ENCODE data around the gene ARID1B. TPM values are rescaled to one million over a fixed set of nuclear protein-coding genes. Genes with fewer than 3 reads are reported as not detected.

The ARID1B gene
- total RNA-seq, 1 experiment from 2014 or later: 42.8 TPM

DNA sequence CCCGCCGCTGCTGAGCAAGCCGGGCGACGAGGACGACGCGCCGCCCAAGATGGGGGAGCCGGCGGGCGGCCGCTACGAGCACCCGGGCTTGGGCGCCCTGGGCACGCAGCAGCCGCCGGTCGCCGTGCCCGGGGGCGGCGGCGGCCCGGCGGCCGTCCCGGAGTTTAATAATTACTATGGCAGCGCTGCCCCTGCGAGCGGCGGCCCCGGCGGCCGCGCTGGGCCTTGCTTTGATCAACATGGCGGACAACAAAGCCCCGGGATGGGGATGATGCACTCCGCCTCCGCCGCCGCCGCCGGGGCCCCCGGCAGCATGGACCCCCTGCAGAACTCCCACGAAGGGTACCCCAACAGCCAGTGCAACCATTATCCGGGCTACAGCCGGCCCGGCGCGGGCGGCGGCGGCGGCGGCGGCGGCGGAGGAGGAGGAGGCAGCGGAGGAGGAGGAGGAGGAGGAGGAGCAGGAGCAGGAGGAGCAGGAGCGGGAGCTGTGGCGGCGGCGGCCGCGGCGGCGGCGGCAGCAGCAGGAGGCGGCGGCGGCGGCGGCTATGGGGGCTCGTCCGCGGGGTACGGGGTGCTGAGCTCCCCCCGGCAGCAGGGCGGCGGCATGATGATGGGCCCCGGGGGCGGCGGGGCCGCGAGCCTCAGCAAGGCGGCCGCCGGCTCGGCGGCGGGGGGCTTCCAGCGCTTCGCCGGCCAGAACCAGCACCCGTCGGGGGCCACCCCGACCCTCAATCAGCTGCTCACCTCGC is 1.5 kb downstream of the ARID1B start:
- peak overlapping the region; percentile 77; the same call in 1 of the 2 replicates for H2AFZ ChIP-seq
- H3K9me2 ChIP-seq (ENCODE audit: insufficient read depth): no peaks in the 10 kb centered on the region
- no peaks in the 10 kb centered on the region for H3K36me3 ChIP-seq (ENCODE audit: low read depth)
- peaks cover 51% of the 10 kb centered on the region for H3K4me1 ChIP-seq (replicated peaks; ENCODE audit: insufficient read depth)
- peak overlapping the region; percentile 61; the same call in 1 of the 2 replicates for H3K4me3 ChIP-seq
- intact Hi-C loops (cut with micrococcal nuclease; ENCODE audit: unreplicated experiment): loop anchor here (5.0 kb wide), 1 partner anchor 216 kb away; no protein-coding TSS in a partner anchor
- peaks cover 8% of the 10 kb centered on the region; the same call in 1 of the 2 replicates for H4K20me1 ChIP-seq (ENCODE audit: insufficient read depth)
- ChIA-PET POLR2A (ENCODE audit: unreplicated experiment) (interaction anchor here (0.6 kb wide), 1 partner anchor 139 kb away, joined by 6 read pairs; no protein-coding TSS in a partner anchor), CTCF (interaction anchor here (0.6 kb wide), 1 partner anchor 175 kb away, joined by 5 read pairs; no protein-coding TSS in a partner anchor)
- no TSS peak for BruUV-seq (replicated peaks)
- peak overlapping the region; percentile 59 for H3K4me2 ChIP-seq
- peaks cover 40% of the 10 kb centered on the region for H3K79me2 ChIP-seq (ENCODE audit: low read depth)
- H3K27ac ChIP-seq: peak overlapping the region; percentile 41; the same call in 1 of the 2 replicates
- no peaks in the 10 kb centered on the region for H3K27me3 ChIP-seq (ENCODE audit: insufficient read depth, low read depth)
- H3K9me3 ChIP-seq (ENCODE audit: insufficient read depth, low read depth): no peaks in the 10 kb centered on the region
- DNase-seq: peak in 1 of 2 experiments; percentile 31
- peaks cover 12% of the 10 kb centered on the region for H3F3A ChIP-seq (ENCODE audit: insufficient read depth, low read depth)
- no peak for TF ChIP-seq CTCF (conservative IDR thresholded peaks at IDR 0.05)
- TF ChIP-seq EZH2 (IDR thresholded peaks at IDR 0.05; ENCODE audit: low read depth): no peak

- no peaks in the 10 kb centered on the region for H3K9me2 ChIP-seq (ENCODE audit: insufficient read depth)
- peaks cover 49% of the 10 kb centered on the region for H3K79me2 ChIP-seq (ENCODE audit: low read depth)
- H3K27me3 ChIP-seq (ENCODE audit: insufficient read depth, low read depth): no peaks in the 10 kb centered on the region
- no peak for TF ChIP-seq EZH2 (IDR thresholded peaks at IDR 0.05; ENCODE audit: low read depth)
- no peak for TF ChIP-seq CTCF (conservative IDR thresholded peaks at IDR 0.05)
- peaks cover 12% of the 10 kb centered on the region for H4K20me1 ChIP-seq (ENCODE audit: insufficient read depth)
- intact Hi-C loops (cut with micrococcal nuclease; ENCODE audit: unreplicated experiment): loop anchor here (2.0 to 10.0 kb wide), 6 partner anchors 169 to 495 kb away; no protein-coding TSS in a partner anchor
- H2AFZ ChIP-seq: peak overlapping the region; percentile 77
- no peaks in the 10 kb centered on the region for H3K9me3 ChIP-seq (ENCODE audit: insufficient read depth, low read depth)
- peak overlapping the region; percentile 91 for H3K4me2 ChIP-seq
- BruUV-seq (replicated peaks): no TSS peak
- DNase-seq: peak in 1 of 2 experiments; percentile 18
- ChIA-PET POLR2A (ENCODE audit: unreplicated experiment) (interaction anchor here (0.6 to 1.2 kb wide), 3 partner anchors 47 to 153 kb away, joined by 3 to 6 read pairs (median 4); no protein-coding TSS in a partner anchor), CTCF (no interaction called here)
- peak overlapping the region; percentile 61 for H3K4me3 ChIP-seq
- no peaks in the 10 kb centered on the region for H3K36me3 ChIP-seq (ENCODE audit: low read depth)
- no peak overlapping the region; the same call in 1 of the 2 replicates for H3K27ac ChIP-seq
- H3F3A ChIP-seq (ENCODE audit: insufficient read depth, low read depth): peaks cover 12% of the 10 kb centered on the region
- peaks cover 50% of the 10 kb centered on the region for H3K4me1 ChIP-seq (replicated peaks; ENCODE audit: insufficient read depth)
Measured at GRCh38 chr6:156779206-156780094, 2.3 kb downstream of the ARID1B start.

DNA sequence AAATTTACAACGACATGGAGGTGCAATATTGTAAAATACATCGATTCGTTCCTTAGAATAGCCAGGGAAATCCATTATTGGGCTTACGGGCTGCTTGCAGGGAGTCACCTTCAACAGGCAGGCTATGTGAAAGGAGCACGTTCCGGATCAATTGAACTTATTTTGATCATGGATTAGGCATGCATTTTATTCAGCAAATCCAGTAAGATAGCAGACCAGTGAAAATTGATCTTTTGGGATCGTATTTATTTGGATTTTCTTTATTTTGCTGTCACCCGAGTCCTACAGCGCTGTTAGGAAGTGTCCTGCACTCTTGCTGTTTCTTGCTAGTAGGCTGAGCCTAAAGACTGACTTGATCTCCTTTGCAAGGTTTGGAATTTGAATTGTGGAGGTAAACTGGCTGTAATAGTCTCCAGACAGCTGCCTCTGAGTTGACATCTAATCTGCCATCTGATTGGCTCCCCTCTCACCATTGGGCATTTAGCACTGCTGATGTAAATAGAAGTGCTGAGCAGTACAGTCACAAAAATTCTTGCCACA is 3.0 kb downstream of the ARID1B start:
- intact Hi-C loops (cut with micrococcal nuclease; ENCODE audit: unreplicated experiment): loop anchor here (2.0 to 10.0 kb wide), 5 partner anchors 169 to 495 kb away; no protein-coding TSS in a partner anchor
- POLR2A ChIA-PET (ENCODE audit: unreplicated experiment): interaction anchor here (0.5 to 1.2 kb wide), 6 partner anchors 9 to 255 kb away, joined by 3 to 7 read pairs (median 4); no protein-coding TSS in a partner anchor
- Histone ChIP-seq H3K36me3 (ENCODE audit: low read depth) (no peaks in the 10 kb centered on the region), H2AFZ (peak overlapping the region; percentile 39), H3F3A (ENCODE audit: insufficient read depth, low read depth) (peaks cover 12% of the 10 kb centered on the region), H3K4me2 (peak overlapping the region; percentile 91), H3K4me1 (replicated peaks; ENCODE audit: insufficient read depth) (peaks cover 43% of the 10 kb centered on the region), H4K20me1 (ENCODE audit: insufficient read depth) (peaks cover 19% of the 10 kb centered on the region), H3K4me3 (peak overlapping the region; percentile 61), H3K9me3 (ENCODE audit: insufficient read depth, low read depth) (no peaks in the 10 kb centered on the region), H3K27me3 (ENCODE audit: insufficient read depth, low read depth) (no peaks in the 10 kb centered on the region), H3K27ac (no peak overlapping the region; the same call in 1 of the 2 replicates), H3K79me2 (ENCODE audit: low read depth) (peaks cover 56% of the 10 kb centered on the region), H3K9me2 (ENCODE audit: insufficient read depth) (no peaks in the 10 kb centered on the region)
- BruUV-seq (replicated peaks): TSS peak; percentile 28
- CTCF ChIA-PET: no interaction called here
- no peak for TF ChIP-seq EZH2 (IDR thresholded peaks at IDR 0.05; ENCODE audit: low read depth)
- no peak for TF ChIP-seq CTCF (conservative IDR thresholded peaks at IDR 0.05)
- DNase-seq: peak; percentile 41 to 82

All from PC-9 (cell line).